ENCODE data around the gene STIM1.

The STIM1 gene

DNA sequence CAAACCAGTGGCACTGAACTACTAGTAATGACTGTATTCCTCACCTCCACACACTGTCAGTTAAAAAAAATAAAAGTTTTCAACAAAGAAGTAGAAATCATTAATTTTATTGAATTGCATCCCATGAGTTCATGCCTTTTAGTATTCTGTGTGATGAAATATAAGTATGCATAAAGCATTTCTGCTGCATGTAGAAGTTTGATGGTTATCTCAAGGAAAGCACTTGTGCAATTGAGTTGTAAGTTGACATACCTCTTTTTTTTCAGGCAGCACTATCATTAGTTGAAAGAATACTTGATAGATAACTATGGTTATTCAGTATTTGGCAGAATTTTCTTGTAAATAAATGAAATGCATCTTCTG lies 104.4 kb downstream of the STIM1 start:
- TF ChIP-seq, protein P1, sequence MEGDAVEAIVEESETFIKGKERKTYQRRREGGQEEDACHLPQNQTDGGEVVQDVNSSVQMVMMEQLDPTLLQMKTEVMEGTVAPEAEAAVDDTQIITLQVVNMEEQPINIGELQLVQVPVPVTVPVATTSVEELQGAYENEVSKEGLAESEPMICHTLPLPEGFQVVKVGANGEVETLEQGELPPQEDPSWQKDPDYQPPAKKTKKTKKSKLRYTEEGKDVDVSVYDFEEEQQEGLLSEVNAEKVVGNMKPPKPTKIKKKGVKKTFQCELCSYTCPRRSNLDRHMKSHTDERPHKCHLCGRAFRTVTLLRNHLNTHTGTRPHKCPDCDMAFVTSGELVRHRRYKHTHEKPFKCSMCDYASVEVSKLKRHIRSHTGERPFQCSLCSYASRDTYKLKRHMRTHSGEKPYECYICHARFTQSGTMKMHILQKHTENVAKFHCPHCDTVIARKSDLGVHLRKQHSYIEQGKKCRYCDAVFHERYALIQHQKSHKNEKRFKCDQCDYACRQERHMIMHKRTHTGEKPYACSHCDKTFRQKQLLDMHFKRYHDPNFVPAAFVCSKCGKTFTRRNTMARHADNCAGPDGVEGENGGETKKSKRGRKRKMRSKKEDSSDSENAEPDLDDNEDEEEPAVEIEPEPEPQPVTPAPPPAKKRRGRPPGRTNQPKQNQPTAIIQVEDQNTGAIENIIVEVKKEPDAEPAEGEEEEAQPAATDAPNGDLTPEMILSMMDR (IDR thresholded peaks at IDR 0.05; ENCODE audit: low read length) = no peak
- TF ChIP-seq EZH2 (IDR thresholded peaks at IDR 0.05; ENCODE audit: borderline replicate concordance, low read length) = no peak
- no peak overlapping the region for H3K4me3 ChIP-seq (ENCODE audit: low read depth, low read length, poor library complexity, severe bottlenecking)
- H3K9me2 ChIP-seq (ENCODE audit: low read depth, low read length) = no peaks in the 10 kb centered on the region
- H4K20me1 ChIP-seq (ENCODE audit: insufficient read depth, low read length) = no peaks in the 10 kb centered on the region
- no peaks in the 10 kb centered on the region for H3K9me3 ChIP-seq (ENCODE audit: low read length)
- H3K4me2 ChIP-seq (ENCODE audit: low read length) = no peak overlapping the region
- H3K4me1 ChIP-seq (ENCODE audit: insufficient read depth, low read length, severe bottlenecking) = no peaks in the 10 kb centered on the region
- H3F3A ChIP-seq (ENCODE audit: insufficient read depth, low read length) = no peaks in the 10 kb centered on the region
- H3K27me3 ChIP-seq (ENCODE audit: insufficient read depth, low read length) = no peaks in the 10 kb centered on the region
- H3K79me2 ChIP-seq (ENCODE audit: insufficient read depth, low read length) = no peaks in the 10 kb centered on the region
- H3K36me3 ChIP-seq (ENCODE audit: insufficient read depth, low read length) = no peaks in the 10 kb centered on the region
- no peak overlapping the region for H3K27ac ChIP-seq (ENCODE audit: low read depth, low read length, poor library complexity, severe bottlenecking)
- no peak overlapping the region for H3K9ac ChIP-seq (ENCODE audit: low read length)
- H2AFZ ChIP-seq (ENCODE audit: low read length) = no peak overlapping the region

DNA sequence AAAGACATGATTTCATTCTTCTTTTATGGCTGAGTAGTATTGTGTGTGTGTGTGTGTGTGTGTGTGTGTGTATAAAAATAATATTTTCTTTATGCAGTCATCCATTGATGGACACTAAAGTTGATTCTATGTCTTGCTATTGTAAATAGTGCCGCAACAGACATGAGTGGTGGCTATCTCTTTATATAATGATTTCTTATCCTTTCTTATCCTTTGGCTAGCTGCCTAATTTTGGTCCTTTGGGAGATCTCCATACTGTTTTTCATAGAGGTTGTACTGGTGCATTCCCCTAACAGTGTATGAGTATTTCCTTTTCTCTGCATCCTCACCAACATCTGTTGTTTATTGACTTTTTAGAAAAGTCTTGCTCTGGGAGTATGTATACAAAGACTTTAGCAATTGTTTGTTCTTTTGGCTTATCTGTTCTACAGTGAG lies 107.0 kb downstream of the STIM1 start:
- Histone ChIP-seq H3K27ac (ENCODE audit: low read depth, low read length, poor library complexity, severe bottlenecking) (no peak overlapping the region), H3K4me3 (ENCODE audit: low read depth, low read length, poor library complexity, severe bottlenecking) (no peak overlapping the region), H3K4me2 (ENCODE audit: low read length) (no peak overlapping the region), H3K79me2 (ENCODE audit: insufficient read depth, low read length) (no peaks in the 10 kb centered on the region), H3F3A (ENCODE audit: insufficient read depth, low read length) (no peaks in the 10 kb centered on the region), H3K9me3 (ENCODE audit: low read length) (no peaks in the 10 kb centered on the region), H4K20me1 (ENCODE audit: insufficient read depth, low read length) (no peaks in the 10 kb centered on the region), H2AFZ (ENCODE audit: low read length) (no peak overlapping the region), H3K9me2 (ENCODE audit: low read depth, low read length) (no peaks in the 10 kb centered on the region), H3K9ac (ENCODE audit: low read length) (no peak overlapping the region), H3K27me3 (ENCODE audit: insufficient read depth, low read length) (no peaks in the 10 kb centered on the region), H3K4me1 (ENCODE audit: insufficient read depth, low read length, severe bottlenecking) (no peaks in the 10 kb centered on the region), H3K36me3 (ENCODE audit: insufficient read depth, low read length) (peaks cover 1% of the 10 kb centered on the region; the same call in 1 of the 2 replicates)
- TF ChIP-seq, protein P1 (IDR thresholded peaks at IDR 0.05; ENCODE audit: low read length) = no peak
- no peak for TF ChIP-seq EZH2 (IDR thresholded peaks at IDR 0.05; ENCODE audit: borderline replicate concordance, low read length)

DNA sequence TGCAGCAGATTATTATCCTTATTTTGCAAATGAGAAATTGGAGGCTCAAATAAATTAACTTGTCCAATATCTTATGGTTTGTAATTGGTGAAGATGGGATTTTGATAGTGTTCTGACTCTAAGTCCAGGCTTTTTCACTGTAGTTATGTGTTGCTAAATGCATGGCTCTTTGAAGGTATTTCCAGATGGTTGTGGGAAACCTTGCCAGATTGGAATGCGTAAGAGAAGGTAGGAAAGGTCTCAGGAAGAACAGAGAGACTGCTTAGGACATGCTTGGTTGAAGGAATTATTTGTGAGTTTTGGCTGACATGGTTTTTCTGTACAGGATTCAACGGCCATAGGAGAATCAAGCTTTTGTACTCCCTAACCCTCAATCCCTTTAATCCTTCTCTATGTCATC lies 108.6 kb downstream of the STIM1 start:
- Histone ChIP-seq H3K27ac (ENCODE audit: low read depth, low read length, poor library complexity, severe bottlenecking) (no peak overlapping the region), H3F3A (ENCODE audit: insufficient read depth, low read length) (no peaks in the 10 kb centered on the region), H3K36me3 (ENCODE audit: insufficient read depth, low read length) (peaks cover 11% of the 10 kb centered on the region; the same call in 1 of the 2 replicates), H4K20me1 (ENCODE audit: insufficient read depth, low read length) (no peaks in the 10 kb centered on the region), H3K9ac (ENCODE audit: low read length) (no peak overlapping the region), H3K79me2 (ENCODE audit: insufficient read depth, low read length) (no peaks in the 10 kb centered on the region), H3K4me2 (ENCODE audit: low read length) (no peak overlapping the region), H3K27me3 (ENCODE audit: insufficient read depth, low read length) (no peaks in the 10 kb centered on the region), H2AFZ (ENCODE audit: low read length) (no peak overlapping the region), H3K9me2 (ENCODE audit: low read depth, low read length) (no peaks in the 10 kb centered on the region), H3K4me3 (ENCODE audit: low read depth, low read length, poor library complexity, severe bottlenecking) (no peak overlapping the region), H3K9me3 (ENCODE audit: low read length) (no peaks in the 10 kb centered on the region), H3K4me1 (ENCODE audit: insufficient read depth, low read length, severe bottlenecking) (no peaks in the 10 kb centered on the region)
- TF ChIP-seq, protein P1 (IDR thresholded peaks at IDR 0.05; ENCODE audit: low read length) = no peak
- no peak for TF ChIP-seq EZH2 (IDR thresholded peaks at IDR 0.05; ENCODE audit: borderline replicate concordance, low read length)

Data from OCI-LY1 (cell line).